ENCODE data around the gene FTH1. TPM values are rescaled to one million over a fixed set of nuclear protein-coding genes. Genes with fewer than 3 reads are reported as not detected.

FTH1 gene
- total and polyA plus RNA-seq, 2 of the 8 experiments (the other 6 are each of a cell fraction or from before 2014, with no cell fraction given) = 1,153 to 1,461 TPM

DNA sequence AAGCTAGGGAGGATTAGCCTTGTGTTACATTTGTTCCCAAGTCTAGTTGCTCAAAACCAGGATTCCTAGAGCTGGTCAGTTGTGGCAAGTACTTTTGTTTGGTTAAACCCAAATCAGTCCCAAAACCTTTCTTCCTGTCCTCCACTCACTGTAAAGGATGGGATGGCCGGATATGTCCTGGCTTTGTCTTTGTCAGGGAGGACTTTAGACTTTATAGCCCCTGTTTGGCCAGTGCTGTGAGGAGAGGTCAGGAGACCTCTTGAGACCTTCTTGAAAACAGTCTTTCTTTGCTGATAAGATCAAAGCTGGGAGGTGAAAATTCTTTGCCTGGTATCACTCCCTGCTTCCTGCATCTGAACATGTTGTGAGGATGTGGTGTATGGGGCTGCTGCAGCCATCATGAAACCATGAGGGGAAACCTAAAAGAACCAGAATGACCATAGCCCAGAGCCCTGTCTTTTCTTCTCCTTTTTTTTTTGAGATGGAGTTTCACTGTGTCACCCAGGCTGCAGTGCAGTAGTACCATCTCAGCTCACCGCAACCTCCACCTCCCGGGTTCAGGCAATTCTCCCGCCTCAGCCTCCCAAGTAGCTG, 43.6 kb upstream of the FTH1 start:
- H3K4me3 ChIP-seq (ENCODE audit: extremely low read depth in 1 of 4, insufficient read depth in 2 of 4, low read depth in 3 of 4, low read length in 4 of 4) = no peak overlapping the region
- CTCF ChIA-PET (ENCODE audit: partially characterized antibody) = interaction anchor here (0.7 to 1.2 kb wide), 5 partner anchors 9 to 533 kb away, joined by 3 to 5 read pairs (median 3); no protein-coding TSS in a partner anchor
- peaks cover 0 to 3% (median 0%) of the 10 kb centered on the region in 4 experiments; a peak in 1 of 7 replicates for H3K4me1 ChIP-seq (replicated peaks in 1 of 4; ENCODE audit: control insufficient read depth in 3 of 4, insufficient read depth in 4 of 4, low read length in 3 of 4)
- H3K9me3 ChIP-seq (ENCODE audit: insufficient read depth in 2 of 2, low read depth in 1 of 2, low read length in 1 of 2) = no peaks in the 10 kb centered on the region; a peak in 1 of 4 replicates
- no peak overlapping the region for H2BK15ac ChIP-seq (ENCODE audit: low read length)
- H3K23ac ChIP-seq (ENCODE audit: insufficient read length) = no peak overlapping the region
- no peak overlapping the region for H2AFZ ChIP-seq (ENCODE audit: low read length)
- H3K36me3 ChIP-seq (ENCODE audit: control insufficient read depth in 2 of 4, insufficient read depth in 4 of 4, low read length in 3 of 4) = no peaks in the 10 kb centered on the region
- no peak overlapping the region for H4K5ac ChIP-seq (ENCODE audit: insufficient read length, low read depth, low read length)
- FAIRE-seq (no peak), DNase-seq (ENCODE audit: low read depth in 1 of 2, low spot score in 2 of 2) (no peak)
- H2BK120ac ChIP-seq (replicated peaks; ENCODE audit: low read depth, low read length) = no peak overlapping the region
- H3K14ac ChIP-seq (ENCODE audit: insufficient read length) = no peak overlapping the region
- H4K91ac ChIP-seq (replicated peaks; ENCODE audit: insufficient read length, low read length) = no peak overlapping the region
- no peak overlapping the region for H2AK5ac ChIP-seq (ENCODE audit: low read depth, low read length)
- no peaks in the 10 kb centered on the region for H4K20me1 ChIP-seq (replicated peaks in 1 of 2; ENCODE audit: control insufficient read depth in 1 of 2, insufficient read depth in 2 of 2, low read length in 2 of 2)
- no peak for TF ChIP-seq SUZ12 (IDR thresholded peaks at IDR 0.05; ENCODE audit: low read length)
- no peak for TF ChIP-seq SRF (IDR thresholded peaks at IDR 0.05; ENCODE audit: low read depth, low read length)
- TF ChIP-seq, protein P1, sequence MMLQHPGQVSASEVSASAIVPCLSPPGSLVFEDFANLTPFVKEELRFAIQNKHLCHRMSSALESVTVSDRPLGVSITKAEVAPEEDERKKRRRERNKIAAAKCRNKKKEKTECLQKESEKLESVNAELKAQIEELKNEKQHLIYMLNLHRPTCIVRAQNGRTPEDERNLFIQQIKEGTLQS (IDR thresholded peaks at IDR 0.05; ENCODE audit: insufficient read depth, low read depth, low read length) = no peak
- H3K18ac ChIP-seq (ENCODE audit: extremely low read depth, low read length) = no peak overlapping the region
- H3K79me2 ChIP-seq (ENCODE audit: control insufficient read depth in 1 of 2, insufficient read depth in 2 of 2, low read length in 2 of 2) = no peaks in the 10 kb centered on the region
- no peak overlapping the region for H3K4ac ChIP-seq (replicated peaks; ENCODE audit: insufficient read length, low read depth, low read length)
- H3K56ac ChIP-seq (replicated peaks; ENCODE audit: insufficient read length, low read depth, low read length) = no peak overlapping the region
- H3K79me1 ChIP-seq (ENCODE audit: low read depth, low read length) = no peaks in the 10 kb centered on the region
- no peak overlapping the region for H2BK20ac ChIP-seq (ENCODE audit: low read length)
- H3K27me3 ChIP-seq (replicated peaks in 1 of 4; ENCODE audit: control insufficient read depth in 3 of 4, extremely low read depth in 1 of 4, insufficient read depth in 3 of 4, low read length in 3 of 4) = no peaks in the 10 kb centered on the region
- H2BK12ac ChIP-seq (ENCODE audit: low read depth, low read length) = no peak overlapping the region
- no peak overlapping the region for H3K9ac ChIP-seq (replicated peaks in 1 of 4; ENCODE audit: extremely low read depth in 1 of 4, low read depth in 3 of 4, low read length in 3 of 4)
- H3K23me2 ChIP-seq (ENCODE audit: low read depth, low read length) = no peaks in the 10 kb centered on the region
- WGBS, 2 experiments (ENCODE audit: extremely low coverage in 1 of 2, insufficient coverage in 1 of 2, insufficient read length in 1 of 2, insufficient replicate concordance in 2 of 2, low coverage in 1 of 2, low lambda C conversion rate in 2 of 2, missing lambda C conversion rate in 1 of 2) = 91% methylated on average over 4 of the region's 4 CpGs; no CpG with 5 or more reads in 1 of the 2 experiments
- no peak overlapping the region for H3K4me2 ChIP-seq (ENCODE audit: insufficient read depth in 1 of 2, low read depth in 2 of 2, low read length in 2 of 2)
- no peak overlapping the region for H2BK5ac ChIP-seq (ENCODE audit: low read depth, low read length)
- H4K8ac ChIP-seq (ENCODE audit: extremely low read depth, insufficient read depth, low read length) = no peak overlapping the region
- POLR2A ChIA-PET (ENCODE audit: partially characterized antibody) = interaction anchor here (1.5 to 1.9 kb wide), 4 partner anchors 10 to 45 kb away, joined by 4 to 6 read pairs (median 4); partner anchors contain the start of gene FTH1
- no peak overlapping the region for H3K27ac ChIP-seq (ENCODE audit: low read depth, low read length)

All from H1 (cell line).